Sigmoid colon (tissue), 7 donors: ENCODE measurements around the gene LDLRAD4. TPM values are rescaled to one million over a fixed set of nuclear protein-coding genes. Genes with fewer than 3 reads are reported as not detected.

Source experiments
- DNase-seq: peaks from one replicate; pipeline ENCODE4 v3.0.0-alpha.2; 2019
- H3K27ac ChIP-seq, 4 donors: fragments of 200-600 bp; sonication (generic); one replicate each; pipeline ENCODE4 v1.5.1; 2016 to 2019; ENCODE audit warnings: mild to moderate bottlenecking in 1 of 4
- H3K27me3 ChIP-seq, 3 donors: fragments of 200-600 bp; sonication (generic); one replicate each; pipeline ENCODE4 v1.5.1; 2019; ENCODE audit warnings: mild to moderate bottlenecking in 1 of 3
- H3K36me3 ChIP-seq, 4 donors: fragments of 200-600 bp; sonication (generic); one replicate each; pipeline ENCODE4 v1.5.1; 2016 to 2019
- H3K4me1 ChIP-seq, 4 donors: fragments of 200-600 bp; sonication (generic); one replicate each; pipeline ENCODE4 v1.5.1; 2017 to 2019
- H3K4me3 ChIP-seq, 4 donors: fragments of 200-600 bp; sonication (generic); one replicate each; pipeline ENCODE4 v1.5.1; 2017 to 2019; ENCODE audit warnings: mild to moderate bottlenecking in 2 of 4, moderate library complexity in 1 of 4
- H3K9me3 ChIP-seq, 4 donors: fragments of 200-600 bp in 3 of 4; sonication (generic) in 3 of 4; one replicate each; pipeline versions ENCODE4 v1.5.1 to v1.6.1; 2013 to 2019
- CTCF ChIP-seq, 4 experiments: fragments of 450-650 bp in 3 of 4; fragments of 200-600 bp in 1 of 4; IDR thresholded peaks; one replicate each; pipeline ENCODE4 v1.5.1; 2016 to 2019; ENCODE audit warnings: antibody characterized with exemption in 4 of 4, mild to moderate bottlenecking in 3 of 4, moderate library complexity in 2 of 4
- EP300 ChIP-seq, 4 donors: sonication (generic); formaldehyde crosslinking; IDR thresholded peaks; one replicate each; pipeline ENCODE4 v1.6.1; 2017; ENCODE audit warnings: antibody characterized with exemption in 4 of 4
- POLR2A ChIP-seq, 2 donors: fragments of 450-650 bp; IDR thresholded peaks; one replicate each; pipeline ENCODE4 v1.6.1; 2016; ENCODE audit warnings: antibody characterized with exemption in 2 of 2, mild to moderate bottlenecking in 2 of 2, moderate library complexity in 2 of 2
- POLR2AphosphoS5 ChIP-seq, 4 donors: sonication (generic); formaldehyde crosslinking; IDR thresholded peaks; one replicate each; pipeline ENCODE4 v1.6.1; 2017; ENCODE audit warnings: antibody characterized with exemption in 4 of 4
- WGBS, 2 donors: extraction: QIAGEN DNeasy Blood & Tissue Kit; methylation state at CpG; one replicate each; pipeline ENCODE4 v1.1.7; 2013; 5-methylcytosine and 5-hydroxymethylcytosine counted together
- intact Hi-C: fragments of 100-400 bp; cut with DNase I; formaldehyde crosslinking; loops from one replicate; pipeline ENCODE4 v1.15.1; 2023
- polyA plus RNA-seq, 3 donors: library from polyadenylated mRNA; stranded (reverse); fragments of 200-250 nt; gene quantifications; one replicate each; pipeline ENCODE4 v1.2.3, GENCODE V29; 2013
- total RNA-seq, 4 donors: library from RNA; depleted of rRNA; stranded (reverse); fragments of >200 nt; gene quantifications; one replicate each; pipeline ENCODE4 v1.1.0, GENCODE V29; 2016
- donor health status: healthy with polysubstance abuse.
- donor health status: Bipolar disorder and iron deficiency.
- donor health status: healthy.

Gene LDLRAD4
- total and polyA plus RNA-seq, 7 donors: 1.2 to 28.2 (median 17.2) TPM

- Histone ChIP-seq H3K27me3 (no peaks in the 10 kb centered on the region), H3K4me3 (no peak overlapping the region), H3K9me3 (no peaks in the 10 kb centered on the region), H3K4me1 (peaks cover 0 to 76% (median 57%) of the 10 kb centered on the region in 4 donors), H3K36me3 (no peaks in the 10 kb centered on the region), H3K27ac (peak overlapping the region in 2 of 4 donors; percentile 64 to 77)
- 88 to 96% methylated on average over 2 of the region's 2 CpGs for WGBS, 2 donors
- intact Hi-C loops: loop anchor here (5.0 kb wide), 1 partner anchor 172 kb away; the partner anchor contains the start of genes FAM210A and RNMT
- DNase-seq: no peak
- TF ChIP-seq EP300 (IDR thresholded peaks at IDR 0.05): no peak
- TF ChIP-seq POLR2AphosphoS5 (IDR thresholded peaks at IDR 0.05): no peak
- TF ChIP-seq CTCF (IDR thresholded peaks at IDR 0.05): no peak
- no peak for TF ChIP-seq POLR2A (IDR thresholded peaks at IDR 0.05)
Observed at GRCh38 chr18:13555192-13555591, 336.6 kb downstream of the LDLRAD4 start.

DNA sequence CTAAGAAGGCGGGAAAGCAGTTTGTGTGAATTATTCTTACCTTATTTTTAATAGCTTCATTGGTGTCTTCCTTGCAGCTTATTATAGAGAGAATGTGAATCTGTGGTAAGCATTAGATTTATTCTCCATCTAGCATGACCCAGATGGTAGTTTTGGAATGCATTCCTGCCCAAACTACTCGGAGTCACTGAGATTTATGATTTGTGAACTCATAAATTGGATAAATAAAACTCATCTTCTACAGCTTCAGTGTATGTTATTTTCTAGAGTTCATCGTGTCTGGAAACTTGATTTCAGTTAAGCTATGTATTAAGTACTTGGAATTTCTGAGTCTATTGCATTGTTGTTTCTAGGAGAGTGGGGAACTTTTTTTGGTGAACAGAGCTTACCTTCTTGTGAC, 337.3 kb downstream of the LDLRAD4 start:
- peak overlapping the region; percentile 6 to 77 (median 62) for H3K27ac ChIP-seq
- DNase-seq: no peak
- 47 to 53% methylated on average over 3 of the region's 3 CpGs for WGBS, 2 donors
- no peak overlapping the region for H3K4me3 ChIP-seq
- no peaks in the 10 kb centered on the region for H3K9me3 ChIP-seq
- no peaks in the 10 kb centered on the region for H3K36me3 ChIP-seq
- H3K27me3 ChIP-seq: no peaks in the 10 kb centered on the region
- intact Hi-C loops: loop anchor here (5.0 kb wide), 1 partner anchor 171 kb away; the partner anchor contains the start of genes FAM210A and RNMT
- H3K4me1 ChIP-seq: peaks cover 0 to 69% (median 50%) of the 10 kb centered on the region in 4 donors
- TF ChIP-seq POLR2AphosphoS5 (IDR thresholded peaks at IDR 0.05) (peak in 2 of 4 donors; percentile 44 to 54), EP300 (IDR thresholded peaks at IDR 0.05) (no peak)

- no peak for DNase-seq
- intact Hi-C loops: loop anchor here (5.0 kb wide), 1 partner anchor 171 kb away; the partner anchor contains the start of genes FAM210A and RNMT
- Histone ChIP-seq H3K9me3 (no peaks in the 10 kb centered on the region), H3K27ac (peak overlapping the region; percentile 6 to 77 (median 62)), H3K27me3 (no peaks in the 10 kb centered on the region), H3K36me3 (no peaks in the 10 kb centered on the region), H3K4me1 (peaks cover 0 to 63% (median 44%) of the 10 kb centered on the region in 4 donors), H3K4me3 (no peak overlapping the region)
- no peak for TF ChIP-seq CTCF (IDR thresholded peaks at IDR 0.05)
- TF ChIP-seq POLR2A (IDR thresholded peaks at IDR 0.05): no peak
- TF ChIP-seq EP300 (IDR thresholded peaks at IDR 0.05): no peak
- no peak for TF ChIP-seq POLR2AphosphoS5 (IDR thresholded peaks at IDR 0.05)
- WGBS, 2 donors: 31 to 65% methylated on average over 3 of the region's 3 CpGs
Observed at GRCh38 chr18:13556502-13556901, 337.9 kb downstream of the LDLRAD4 start.

DNA sequence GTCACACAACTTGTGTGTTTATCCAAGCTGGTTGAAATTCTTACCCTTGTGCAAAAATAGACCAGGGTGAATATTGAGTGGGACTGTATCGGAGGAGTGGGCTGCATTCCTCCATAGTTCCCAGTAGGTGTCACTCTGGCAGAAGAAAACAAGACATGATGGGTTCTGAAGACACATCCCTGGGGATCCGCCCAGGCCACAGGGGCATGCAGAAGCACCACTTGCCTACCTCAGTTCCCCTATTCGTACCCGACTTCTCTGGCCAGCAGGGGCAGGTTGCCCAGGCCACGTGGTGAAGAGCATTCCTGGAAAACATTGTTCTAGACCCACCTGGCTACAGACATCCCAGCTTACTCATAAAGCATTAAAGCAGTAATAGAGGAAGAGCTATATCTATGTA, 339.6 kb downstream of the LDLRAD4 start:
- Histone ChIP-seq H3K36me3 (no peaks in the 10 kb centered on the region), H3K4me3 (no peak overlapping the region), H3K9me3 (no peaks in the 10 kb centered on the region), H3K4me1 (peaks cover 0 to 56% (median 43%) of the 10 kb centered on the region in 4 donors), H3K27me3 (no peaks in the 10 kb centered on the region), H3K27ac (no peak overlapping the region)
- 8 to 14% methylated on average over 5 of the region's 5 CpGs for WGBS, 2 donors
- intact Hi-C loops: loop anchor here (1.0 to 5.0 kb wide), 2 partner anchors 72 to 169 kb away; partner anchors contain the start of genes FAM210A and RNMT
- no peak for TF ChIP-seq POLR2AphosphoS5 (IDR thresholded peaks at IDR 0.05)
- TF ChIP-seq POLR2A (IDR thresholded peaks at IDR 0.05): no peak
- no peak for TF ChIP-seq EP300 (IDR thresholded peaks at IDR 0.05)
- peak; percentile 17 to 53 (median 36) for TF ChIP-seq CTCF (IDR thresholded peaks at IDR 0.05)
- DNase-seq: no peak

DNA sequence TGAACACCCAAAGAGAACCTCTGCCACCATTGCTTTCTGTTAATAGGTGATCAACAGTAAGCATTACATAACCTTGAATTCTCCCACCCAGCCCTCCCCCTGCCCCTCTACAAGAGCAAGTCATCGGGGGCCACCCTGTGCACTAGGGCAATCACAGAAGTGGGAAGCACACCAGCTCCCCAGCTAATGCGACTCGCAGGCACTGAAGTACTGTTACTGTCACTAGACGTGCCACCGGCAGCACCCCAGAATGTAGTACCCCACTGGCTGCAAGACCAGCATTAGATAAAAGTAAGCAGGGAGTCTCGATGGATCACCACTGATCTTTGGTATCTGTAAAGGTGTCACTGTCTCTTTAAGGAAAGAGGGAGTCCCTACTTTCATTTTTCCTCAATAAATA, 340.2 kb downstream of the LDLRAD4 start:
- Histone ChIP-seq H3K27ac (no peak overlapping the region), H3K9me3 (no peaks in the 10 kb centered on the region), H3K36me3 (no peaks in the 10 kb centered on the region), H3K27me3 (no peaks in the 10 kb centered on the region), H3K4me3 (no peak overlapping the region), H3K4me1 (peaks cover 0 to 62% (median 49%) of the 10 kb centered on the region in 4 donors)
- WGBS, 2 donors: 73 to 77% methylated on average over 6 of the region's 6 CpGs
- no peak for TF ChIP-seq POLR2AphosphoS5 (IDR thresholded peaks at IDR 0.05)
- TF ChIP-seq EP300 (IDR thresholded peaks at IDR 0.05): no peak
- TF ChIP-seq POLR2A (IDR thresholded peaks at IDR 0.05): no peak
- TF ChIP-seq CTCF (IDR thresholded peaks at IDR 0.05): no peak
- intact Hi-C loops: loop anchor here (1.0 to 5.0 kb wide), 2 partner anchors 72 to 169 kb away; partner anchors contain the start of genes FAM210A and RNMT
- DNase-seq: no peak
